Raji (cell line): ENCODE measurements around the gene VAV3.

Experiments used
- POLR2A ChIP-seq: IDR thresholded peaks from 2 replicates; pipeline ENCODE4 v1.6.1; 2011; ENCODE audit warnings: low read depth, low read length, control low read depth; ENCODE audit not compliant: insufficient read depth

VAV3 gene

DNA sequence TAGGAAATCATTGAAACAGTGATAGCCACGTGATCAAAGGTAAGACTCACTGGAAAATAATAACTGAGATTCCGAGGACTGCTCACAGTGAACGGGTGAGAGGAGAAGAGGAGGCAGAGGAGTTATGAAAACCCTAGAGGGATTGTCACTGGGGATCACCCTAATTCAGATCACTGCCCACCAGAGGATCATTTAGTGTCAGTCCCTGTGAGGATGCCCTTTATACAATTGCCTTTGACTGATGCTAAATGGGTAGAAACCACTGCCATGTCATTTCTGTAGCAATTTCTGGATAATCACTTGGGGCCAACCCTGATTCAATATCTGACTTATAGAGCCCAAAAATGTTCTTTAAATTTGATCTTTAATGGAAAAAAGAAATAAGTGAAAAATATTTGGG lies 14.1 kb upstream of the VAV3 start:
- no peak for TF ChIP-seq POLR2A

DNA sequence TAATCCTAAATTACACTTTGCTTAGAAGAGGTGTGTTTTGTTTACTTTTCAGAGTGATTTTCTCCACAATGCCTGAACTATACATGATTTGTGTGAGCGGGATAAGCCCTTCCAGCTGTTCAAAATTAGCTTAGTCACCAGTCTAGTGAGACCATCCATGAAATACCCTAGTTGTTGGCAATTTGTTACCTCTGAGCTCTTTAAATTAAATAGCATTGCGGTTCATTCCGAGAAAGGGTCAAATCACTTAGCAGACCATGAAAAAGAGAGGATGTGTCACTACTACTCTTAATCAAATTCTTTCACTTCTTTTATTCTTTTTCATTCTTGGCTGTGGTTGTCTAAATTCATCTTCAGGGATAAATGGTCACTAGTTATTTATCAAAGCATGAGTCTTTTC lies 11.9 kb upstream of the VAV3 start:
- TF ChIP-seq POLR2A, result no peak

DNA sequence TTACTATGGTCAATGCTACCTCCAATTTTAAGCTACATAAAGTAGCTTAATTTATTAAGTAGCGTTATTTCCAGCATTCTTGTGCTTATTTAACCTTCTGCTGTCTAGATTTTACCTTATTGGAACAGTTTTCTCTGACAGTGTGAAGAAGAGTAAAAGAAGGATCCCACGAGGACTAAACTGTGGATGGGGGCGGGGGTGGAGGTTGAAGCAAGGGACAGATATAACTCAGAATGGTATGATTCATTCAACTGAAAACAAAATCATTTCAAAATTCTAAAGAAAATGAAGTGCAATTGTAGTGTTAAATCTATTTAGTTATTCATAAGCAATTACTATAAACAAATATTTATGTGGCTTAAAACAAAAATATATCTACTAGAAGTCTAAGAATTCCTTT lies 11.5 kb upstream of the VAV3 start:
- TF ChIP-seq POLR2A, result no peak

DNA sequence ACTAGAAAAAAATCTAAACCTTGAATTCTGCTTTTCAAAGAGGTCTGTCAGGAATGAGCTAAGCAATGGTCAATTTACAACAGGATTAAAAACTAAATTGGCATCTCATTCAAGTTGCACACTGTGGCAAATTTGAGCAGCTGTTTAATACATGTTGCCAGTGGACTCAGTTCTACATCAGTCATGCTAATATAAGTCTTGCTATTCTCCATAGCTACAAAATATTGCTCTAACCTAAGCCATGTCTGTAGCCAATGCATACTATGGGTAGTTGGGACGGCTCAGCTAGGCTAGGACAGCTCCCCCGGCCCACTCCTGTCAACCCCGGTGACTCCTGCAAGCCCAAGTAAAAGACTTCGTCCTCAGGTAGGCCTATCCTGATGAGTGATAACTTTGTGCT lies 10.9 kb upstream of the VAV3 start:
- no peak for TF ChIP-seq POLR2A

DNA sequence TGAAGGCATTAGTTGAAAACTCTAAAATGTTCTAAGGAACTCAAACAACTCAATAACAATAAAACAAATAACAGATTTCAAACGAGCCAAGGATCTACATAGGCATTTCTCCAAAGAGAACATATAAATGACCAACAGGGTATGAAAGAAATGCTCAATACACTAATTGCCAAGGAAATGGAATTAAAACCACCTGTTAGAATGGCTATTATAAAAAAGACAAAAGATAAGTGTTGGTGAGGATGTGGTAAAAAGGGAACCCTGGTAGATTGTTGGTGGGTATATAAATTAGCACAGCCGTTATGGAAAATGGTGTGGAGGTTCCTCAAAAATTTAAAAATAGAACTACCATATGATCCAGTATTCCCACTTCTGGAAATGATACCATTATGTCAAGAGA lies 9.1 kb upstream of the VAV3 start:
- TF ChIP-seq POLR2A, result no peak

DNA sequence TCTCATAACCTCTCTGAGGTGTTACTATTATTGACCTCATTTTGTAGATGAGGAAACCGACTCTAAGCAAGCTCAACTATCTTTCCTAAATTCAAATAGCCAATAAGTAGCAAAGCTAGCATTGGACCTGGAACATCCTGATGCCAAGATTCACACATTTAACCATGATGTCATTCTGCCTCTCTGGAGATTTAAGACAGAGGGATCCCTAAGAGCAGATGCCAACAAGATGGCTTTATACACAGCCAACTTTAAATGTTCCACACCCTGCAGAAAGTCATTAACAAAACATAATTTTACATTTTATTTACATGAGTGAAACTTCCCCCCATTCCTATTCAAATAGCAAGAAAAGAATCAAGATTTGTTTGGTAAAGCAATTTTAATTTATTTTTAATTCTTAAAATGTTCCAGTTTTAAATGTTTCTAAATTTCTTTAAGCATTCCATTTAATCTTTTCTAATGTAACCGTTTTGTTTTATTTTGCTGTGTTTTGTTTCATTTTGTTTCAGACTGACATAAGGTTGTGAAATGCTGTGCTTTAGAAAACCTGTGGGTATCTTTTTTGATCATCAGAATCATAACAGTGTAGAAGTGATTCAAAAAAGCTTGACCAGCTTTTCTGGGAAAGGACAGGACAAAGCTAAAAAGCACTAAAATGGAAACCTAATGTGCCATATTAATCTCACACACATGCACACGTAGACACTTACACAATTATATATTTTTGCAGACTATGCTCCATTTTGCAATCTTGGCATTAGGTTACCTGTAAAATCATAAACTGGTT lies 7.6 kb upstream of the VAV3 start:
- TF ChIP-seq POLR2A, result no peak

DNA sequence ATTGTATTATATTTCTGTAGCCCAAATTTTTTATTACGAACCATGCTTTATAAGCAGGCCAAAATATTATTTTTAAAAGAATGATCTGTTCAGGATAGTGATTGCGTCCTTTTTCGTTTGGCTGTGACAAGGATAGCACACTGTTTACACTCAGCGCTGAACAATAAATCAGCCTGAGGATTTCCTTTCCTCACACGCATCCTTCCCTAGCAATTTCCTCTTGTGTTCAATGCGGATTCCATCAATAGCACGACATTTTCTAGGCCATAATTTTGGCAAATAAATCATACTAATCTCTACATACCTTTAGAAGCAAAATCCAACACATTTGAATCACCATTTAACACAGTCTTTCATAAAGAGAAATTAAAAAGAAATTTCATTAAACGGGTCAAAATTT lies 1.6 kb upstream of the VAV3 start:
- TF ChIP-seq POLR2A, result no peak

DNA sequence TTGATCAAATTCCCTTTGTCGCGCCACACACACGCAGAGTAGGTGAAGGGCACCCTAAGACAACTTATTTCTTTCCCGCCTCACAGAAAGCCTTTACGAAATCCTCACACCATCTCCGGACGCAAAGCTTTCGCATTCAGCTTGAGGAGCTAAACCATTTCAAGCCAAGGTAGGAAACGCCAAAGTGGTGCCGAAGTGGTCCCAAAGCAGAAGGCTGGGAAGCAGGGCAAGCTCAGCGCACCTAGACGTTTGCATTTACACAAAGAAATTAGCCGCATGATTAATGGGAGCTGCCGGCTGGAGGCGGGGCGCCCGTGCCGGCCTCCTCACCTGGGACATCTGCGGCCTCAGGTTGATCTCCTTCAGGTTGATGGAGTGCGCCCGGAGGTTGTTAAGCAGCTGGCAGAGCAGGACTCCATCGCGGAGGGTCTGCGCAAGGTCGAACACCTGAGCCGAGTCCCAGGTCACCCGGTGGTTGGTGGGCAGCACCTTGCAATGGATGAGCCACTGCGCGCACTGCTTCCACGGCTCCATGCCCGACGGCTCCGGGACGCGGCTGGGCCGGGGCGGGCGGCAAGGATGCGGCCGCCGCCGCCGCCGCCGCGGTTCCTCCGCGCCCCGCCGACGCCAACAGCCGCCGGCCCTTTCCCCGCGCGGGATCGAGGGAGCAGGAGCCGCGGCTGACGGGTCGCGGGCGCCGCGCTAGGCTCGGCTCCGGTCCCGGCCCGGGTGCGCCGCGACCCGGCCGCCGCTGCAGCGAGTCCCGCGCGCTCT lies 457 bp downstream of the VAV3 start:
- no peak for TF ChIP-seq POLR2A

DNA sequence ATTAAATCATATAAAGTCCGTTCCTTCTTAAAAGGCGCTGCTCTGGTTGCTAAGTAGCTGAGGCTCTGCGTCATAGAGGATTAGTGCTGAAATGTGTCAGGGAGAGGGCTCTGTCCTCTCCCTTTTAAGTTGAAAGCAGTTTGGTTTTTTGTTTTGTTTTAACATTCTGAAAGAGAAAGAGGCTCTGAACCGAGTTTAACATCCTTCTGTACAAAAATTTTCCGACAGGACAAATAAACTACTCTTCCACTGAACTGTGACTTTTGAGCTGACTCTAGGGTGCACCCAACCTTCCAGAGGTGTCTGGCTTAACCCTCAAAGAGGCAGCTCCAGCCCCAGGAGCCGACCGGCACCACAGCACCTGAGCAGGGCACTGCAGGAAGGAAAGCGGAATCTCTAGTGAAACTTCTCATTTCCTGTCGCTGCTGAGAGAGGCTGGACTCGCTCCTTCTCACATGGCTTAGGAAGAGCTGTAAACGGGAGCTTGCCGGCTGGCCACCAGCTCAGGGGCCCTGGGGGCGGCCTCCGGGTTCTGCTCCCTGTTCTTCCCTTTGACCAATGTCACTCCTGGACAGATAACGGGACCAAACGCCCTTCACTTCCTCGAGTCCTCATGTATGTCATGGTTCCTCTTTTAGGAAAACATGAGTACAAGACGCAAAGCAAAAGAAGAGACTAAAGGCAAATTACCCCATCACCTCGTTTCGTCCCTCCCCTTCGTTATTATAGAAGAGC lies 1.2 kb downstream of the VAV3 start:
- TF ChIP-seq POLR2A, result no peak

DNA sequence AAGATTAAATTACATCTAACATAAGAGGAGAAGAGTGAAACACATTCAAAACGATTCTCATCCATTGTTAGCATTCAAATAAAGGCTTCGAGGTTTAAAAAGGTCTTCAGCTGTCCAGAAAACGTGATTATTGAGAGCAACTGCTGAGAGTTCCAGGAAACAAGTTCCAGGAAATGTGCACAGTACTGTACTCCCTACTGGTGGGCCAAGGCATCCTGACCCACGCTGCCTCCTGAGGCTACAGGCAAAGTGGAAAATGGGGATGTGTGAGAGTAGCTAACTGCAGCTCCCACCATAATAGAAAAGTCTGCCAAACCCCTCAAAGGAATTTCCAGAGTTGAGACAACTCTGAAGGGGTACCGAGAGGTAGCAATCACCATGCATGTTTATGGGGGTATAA lies 2.0 kb downstream of the VAV3 start:
- TF ChIP-seq POLR2A, result no peak

DNA sequence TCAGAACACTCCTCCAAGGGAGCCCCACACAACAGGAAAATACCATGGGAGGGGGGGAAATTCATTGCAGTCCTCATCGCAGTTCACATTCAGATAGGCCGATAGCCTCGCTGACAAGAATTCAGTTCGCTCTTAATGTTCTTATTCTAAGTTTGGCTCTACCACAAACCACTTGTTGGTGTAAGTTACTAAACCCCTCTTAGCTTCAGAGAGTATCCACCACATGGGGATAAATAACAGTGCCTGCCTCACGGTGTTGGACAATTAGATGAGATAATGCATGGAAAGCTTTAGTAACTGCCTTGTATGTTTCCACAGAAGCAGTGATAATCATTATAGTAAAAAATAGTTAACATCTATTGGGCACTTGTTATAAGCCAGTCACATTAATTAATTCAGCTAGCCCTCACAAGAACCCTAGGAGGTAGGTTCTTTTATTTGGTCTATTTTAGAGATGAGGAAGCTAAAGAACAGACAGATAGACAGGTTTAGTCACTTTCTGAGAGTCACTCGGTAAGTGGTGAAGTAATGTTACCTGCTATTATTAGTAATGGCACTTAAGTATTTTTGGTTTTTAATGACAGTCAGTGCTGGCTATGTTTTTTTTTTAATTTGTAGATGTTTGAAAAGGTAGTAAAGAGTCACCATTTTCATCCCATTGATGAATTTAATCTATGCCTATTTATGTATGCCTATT lies 10.1 kb downstream of the VAV3 start:
- no peak for TF ChIP-seq POLR2A

DNA sequence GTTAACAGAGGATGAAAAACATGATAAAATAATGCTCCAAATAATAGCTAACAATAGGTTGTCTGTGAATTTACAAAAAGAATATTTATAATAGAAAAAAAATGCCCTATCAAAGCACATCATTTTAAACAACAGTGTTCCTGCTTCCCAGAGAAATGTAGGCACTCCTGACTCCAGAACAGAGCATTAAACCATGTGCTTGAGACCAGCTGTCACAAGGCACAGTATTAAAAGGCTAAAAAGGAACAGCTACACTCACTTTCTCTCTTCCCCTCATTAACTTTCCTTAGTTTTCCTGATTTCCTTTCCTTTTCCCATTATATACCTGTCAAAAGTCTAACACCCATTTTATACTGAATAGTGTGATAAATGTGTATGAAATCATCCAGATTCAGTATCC lies 10.9 kb downstream of the VAV3 start:
- no peak for TF ChIP-seq POLR2A

DNA sequence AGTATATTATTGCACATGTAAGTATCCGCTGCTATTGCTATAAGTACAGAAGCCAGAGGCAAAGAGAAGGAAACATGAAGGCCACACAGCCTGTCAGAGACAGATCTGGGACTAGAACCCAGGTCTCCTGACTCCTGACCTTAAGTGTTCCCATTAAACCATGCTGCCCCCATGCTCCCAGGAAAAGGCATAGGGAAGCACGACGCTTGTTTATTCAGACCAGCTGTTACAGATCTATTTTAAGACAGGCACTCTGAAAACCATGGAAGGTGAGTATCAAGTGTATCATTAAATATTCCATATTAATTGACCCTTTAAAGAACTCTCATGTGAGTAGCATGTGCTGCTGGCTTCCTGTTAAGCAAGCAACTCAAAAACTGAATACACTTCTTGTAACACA lies 11.4 kb downstream of the VAV3 start:
- TF ChIP-seq POLR2A, result no peak

DNA sequence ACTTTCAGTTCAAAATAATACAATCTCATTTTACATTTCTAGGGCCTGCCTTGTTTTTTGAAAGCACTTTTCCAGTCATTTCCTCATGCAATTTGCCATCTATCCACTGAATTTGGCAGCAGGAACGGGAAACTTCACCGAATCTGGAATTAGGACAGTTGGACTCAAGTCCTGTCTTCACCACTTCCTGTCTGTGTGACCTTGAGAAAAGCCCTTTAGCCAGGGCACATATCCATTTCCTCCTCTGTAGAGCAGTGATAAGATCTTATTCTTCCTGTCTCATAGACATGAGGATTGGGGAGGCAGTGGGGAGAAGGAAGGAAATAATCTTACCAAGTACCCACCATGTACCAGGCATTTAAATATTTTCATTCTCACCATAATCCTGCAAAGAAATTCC lies 12.0 kb downstream of the VAV3 start:
- no peak for TF ChIP-seq POLR2A

DNA sequence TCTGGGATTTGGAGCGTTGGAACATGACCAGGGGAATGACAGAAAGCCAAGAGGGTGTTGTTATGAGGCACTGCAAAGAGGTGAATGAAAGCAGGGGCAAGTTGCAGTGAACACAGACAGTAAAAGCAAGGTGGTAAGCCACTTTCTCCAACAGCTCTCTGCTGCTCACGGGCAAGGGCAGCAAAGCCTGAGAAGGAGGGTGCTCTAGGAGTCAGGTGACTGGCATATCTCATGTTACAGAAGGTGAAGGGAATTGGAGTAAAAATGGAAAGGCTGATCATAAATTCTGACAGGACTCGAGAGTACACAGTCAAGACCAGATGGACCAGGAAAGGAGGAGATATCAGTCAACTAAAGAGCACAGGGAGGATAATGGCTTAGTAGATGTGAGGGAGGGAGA lies 14.5 kb downstream of the VAV3 start:
- no peak for TF ChIP-seq POLR2A
